Smooth muscle cell (in vitro differentiated cells): Measurements from ENCODE around the gene GALM. TPM values are rescaled to one million over a fixed set of nuclear protein-coding genes. Genes with fewer than 3 reads are reported as not detected.

Source experiments
- DNase-seq: peaks from one replicate; lab custom pipeline; 2025; ENCODE audit not compliant: unreplicated experiment; lab: John Stamatoyannopoulos, UW
- H2AFZ ChIP-seq: fragments of 200-600 bp; sonication (generic); 2 replicates; pipeline ENCODE4 v1.6.0; 2016; ENCODE audit warnings: antibody characterized with exemption, low read depth, mild to moderate bottlenecking
- H3F3A ChIP-seq: fragments of 200-600 bp; sonication (generic); 2 replicates; pipeline ENCODE4 v1.6.0; 2017; ENCODE audit warnings: antibody characterized with exemption, low read depth
- H3K27ac ChIP-seq: fragments of 200-600 bp; sonication (generic); 2 replicates; pipeline ENCODE4 v1.5.1; 2016; ENCODE audit warnings: low read depth, mild to moderate bottlenecking
- H3K27me3 ChIP-seq: fragments of 200-600 bp; sonication (generic); 2 replicates; pipeline ENCODE4 v1.6.1; 2016; ENCODE audit warnings: low read depth, mild to moderate bottlenecking
- H3K36me3 ChIP-seq: fragments of 200-600 bp; sonication (generic); 2 replicates; pipeline ENCODE4 v1.5.1; 2016; ENCODE audit warnings: low read depth
- H3K4me1 ChIP-seq: fragments of 200-600 bp; sonication (generic); 2 replicates; pipeline ENCODE4 v1.5.1; 2016; ENCODE audit warnings: low read depth
- H3K4me2 ChIP-seq: fragments of 200-600 bp; sonication (generic); 2 replicates; pipeline ENCODE4 v1.6.0; 2016; ENCODE audit warnings: mild to moderate bottlenecking
- H3K4me3 ChIP-seq: fragments of 200-600 bp; sonication (generic); 2 replicates; pipeline ENCODE4 v1.5.1; 2016; ENCODE audit warnings: mild to moderate bottlenecking
- H3K79me2 ChIP-seq: fragments of 200-600 bp; sonication (generic); 2 replicates; pipeline ENCODE4 v1.6.0; 2016; ENCODE audit warnings: low read depth, mild to moderate bottlenecking
- H3K9ac ChIP-seq: fragments of 200-600 bp; sonication (generic); 2 replicates; pipeline ENCODE4 v1.6.0; 2016; ENCODE audit warnings: low read depth
- H3K9me3 ChIP-seq: fragments of 200-600 bp; sonication (generic); replicated peaks from 2 replicates; pipeline ENCODE4 v1.5.1; 2016; ENCODE audit warnings: low read depth
- H4K20me1 ChIP-seq: fragments of 200-600 bp; sonication (generic); 2 replicates; pipeline ENCODE4 v1.6.0; 2016; ENCODE audit warnings: low read depth
- WGBS: methylation state at CpG from one replicate; pipeline ENCODE4 v1.1.7; 2016; ENCODE audit warnings: low lambda C conversion rate; 5-methylcytosine and 5-hydroxymethylcytosine counted together
- polyA plus RNA-seq: library from polyadenylated mRNA; unstranded; fragments of >200 nt; fragmentation: Nextera tagmentation; extraction: Ambion mirVana; gene quantifications from 2 replicates; pipeline ENCODE4 v1.2.1, GENCODE V29; 2016
- total RNA-seq: library from RNA; depleted of rRNA; stranded (reverse); fragments of >200 nt; gene quantifications from 2 replicates; pipeline ENCODE4 v1.2.3, GENCODE V29; 2014
- TF ChIP-seq, protein P1 (sequence below): fragments of 200-600 bp; sonication (generic); IDR thresholded peaks from 2 replicates; pipeline ENCODE4 v1.5.1; 2017; ENCODE audit warnings: borderline replicate concordance, mild to moderate bottlenecking, antibody characterized with exemption; ENCODE audit not compliant: insufficient read depth, poor library complexity, severe bottlenecking

Gene GALM
- total and polyA plus RNA-seq, 2 experiments from 2014 or later, result 13.1 to 18.9 TPM

- Histone ChIP-seq H3K4me2 (no peak overlapping the region), H3K27ac (no peak overlapping the region), H3K9me3 (no peaks in the 10 kb centered on the region), H3K9ac (no peak overlapping the region), H3K36me3 (no peaks in the 10 kb centered on the region), H3K27me3 (no peaks in the 10 kb centered on the region), H4K20me1 (no peaks in the 10 kb centered on the region), H3F3A (no peaks in the 10 kb centered on the region), H2AFZ (no peak overlapping the region), H3K4me1 (no peaks in the 10 kb centered on the region), H3K4me3 (no peak overlapping the region), H3K79me2 (no peaks in the 10 kb centered on the region)
- WGBS, result 93% methylated on average over 5 of the region's 7 CpGs
- TF ChIP-seq, protein P1, sequence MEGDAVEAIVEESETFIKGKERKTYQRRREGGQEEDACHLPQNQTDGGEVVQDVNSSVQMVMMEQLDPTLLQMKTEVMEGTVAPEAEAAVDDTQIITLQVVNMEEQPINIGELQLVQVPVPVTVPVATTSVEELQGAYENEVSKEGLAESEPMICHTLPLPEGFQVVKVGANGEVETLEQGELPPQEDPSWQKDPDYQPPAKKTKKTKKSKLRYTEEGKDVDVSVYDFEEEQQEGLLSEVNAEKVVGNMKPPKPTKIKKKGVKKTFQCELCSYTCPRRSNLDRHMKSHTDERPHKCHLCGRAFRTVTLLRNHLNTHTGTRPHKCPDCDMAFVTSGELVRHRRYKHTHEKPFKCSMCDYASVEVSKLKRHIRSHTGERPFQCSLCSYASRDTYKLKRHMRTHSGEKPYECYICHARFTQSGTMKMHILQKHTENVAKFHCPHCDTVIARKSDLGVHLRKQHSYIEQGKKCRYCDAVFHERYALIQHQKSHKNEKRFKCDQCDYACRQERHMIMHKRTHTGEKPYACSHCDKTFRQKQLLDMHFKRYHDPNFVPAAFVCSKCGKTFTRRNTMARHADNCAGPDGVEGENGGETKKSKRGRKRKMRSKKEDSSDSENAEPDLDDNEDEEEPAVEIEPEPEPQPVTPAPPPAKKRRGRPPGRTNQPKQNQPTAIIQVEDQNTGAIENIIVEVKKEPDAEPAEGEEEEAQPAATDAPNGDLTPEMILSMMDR, result no peak
- DNase-seq, result no peak
These were observed 17.7 kb upstream of the GALM start for GRCh38 chr2:38648107-38648761.

DNA sequence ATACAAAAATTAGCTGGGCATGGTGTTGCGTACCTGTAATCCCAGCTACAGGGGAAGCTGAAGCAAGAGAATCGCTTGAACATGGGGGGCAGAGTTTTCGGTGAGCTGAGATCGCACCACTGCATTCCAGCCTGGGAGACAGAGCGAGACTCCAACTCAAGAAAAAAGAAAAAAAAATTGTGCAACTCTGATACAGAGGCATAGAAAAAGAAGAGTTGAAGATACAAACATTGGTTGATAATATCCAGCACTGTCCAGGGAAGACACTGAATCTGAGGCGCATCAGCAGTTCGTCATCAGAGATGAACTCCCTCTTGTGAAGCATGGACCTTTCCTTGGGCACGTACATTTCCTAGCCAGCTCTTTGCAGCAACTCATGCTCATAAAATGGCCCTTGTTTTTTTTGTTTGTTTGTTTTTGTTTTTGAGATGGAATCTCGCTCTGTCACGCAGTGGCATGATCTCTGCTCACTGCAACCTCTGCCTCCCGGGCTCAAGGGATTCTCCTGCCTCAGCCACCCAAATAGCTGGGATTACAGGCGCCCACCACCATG is 16.7 kb upstream of the GALM start:
- Histone ChIP-seq H3F3A (no peaks in the 10 kb centered on the region), H4K20me1 (no peaks in the 10 kb centered on the region), H3K4me3 (no peak overlapping the region), H3K4me2 (no peak overlapping the region), H3K9me3 (no peaks in the 10 kb centered on the region), H3K36me3 (no peaks in the 10 kb centered on the region), H3K9ac (no peak overlapping the region), H3K27me3 (no peaks in the 10 kb centered on the region), H3K79me2 (no peaks in the 10 kb centered on the region), H3K27ac (no peak overlapping the region), H2AFZ (no peak overlapping the region), H3K4me1 (no peaks in the 10 kb centered on the region)
- 84% methylated on average over 12 of the region's 12 CpGs for WGBS
- no peak for DNase-seq
- TF ChIP-seq, protein P1, result no peak

DNA sequence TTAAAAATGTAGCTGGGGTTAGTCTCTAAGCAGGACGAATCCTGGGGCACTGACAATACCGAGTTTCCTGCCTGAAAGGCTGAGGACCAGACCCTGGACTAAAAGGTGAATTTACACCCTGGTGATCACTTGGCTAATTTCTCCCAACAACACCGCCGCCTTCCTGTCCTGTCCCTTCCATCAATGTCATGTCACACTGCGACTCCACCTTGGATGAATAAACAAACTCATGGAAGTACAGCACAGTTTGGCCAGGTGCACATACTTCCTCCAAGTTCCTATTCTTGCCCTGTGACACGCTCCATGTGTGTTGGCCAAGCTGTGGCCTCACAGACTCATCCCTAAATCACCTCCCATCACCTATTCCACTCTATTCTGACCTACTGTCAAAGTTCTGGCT is 15.9 kb upstream of the GALM start:
- TF ChIP-seq, protein P1, result no peak
- H3K9ac ChIP-seq, result no peak overlapping the region
- H2AFZ ChIP-seq, result no peak overlapping the region
- no peaks in the 10 kb centered on the region for H4K20me1 ChIP-seq
- H3F3A ChIP-seq, result no peaks in the 10 kb centered on the region
- H3K4me1 ChIP-seq, result no peaks in the 10 kb centered on the region
- no peak overlapping the region for H3K4me2 ChIP-seq
- no peaks in the 10 kb centered on the region for H3K27me3 ChIP-seq
- H3K79me2 ChIP-seq, result no peaks in the 10 kb centered on the region
- no peak overlapping the region for H3K27ac ChIP-seq
- H3K9me3 ChIP-seq, result no peaks in the 10 kb centered on the region
- WGBS, result 89% methylated on average over 6 of the region's 6 CpGs
- H3K36me3 ChIP-seq, result no peaks in the 10 kb centered on the region
- no peak for DNase-seq
- no peak overlapping the region for H3K4me3 ChIP-seq

- Histone ChIP-seq H3K4me1 (no peaks in the 10 kb centered on the region), H4K20me1 (no peaks in the 10 kb centered on the region), H3K9ac (no peak overlapping the region), H3K9me3 (no peaks in the 10 kb centered on the region), H3K27me3 (no peaks in the 10 kb centered on the region), H3K27ac (no peak overlapping the region), H3F3A (no peaks in the 10 kb centered on the region), H3K79me2 (no peaks in the 10 kb centered on the region), H3K4me3 (no peak overlapping the region), H3K36me3 (no peaks in the 10 kb centered on the region), H2AFZ (no peak overlapping the region), H3K4me2 (no peak overlapping the region)
- WGBS, result 85% methylated on average over 2 of the region's 2 CpGs
- DNase-seq, result no peak
- TF ChIP-seq, protein P1, result no peak
These were observed 15.2 kb upstream of the GALM start for GRCh38 chr2:38650717-38651116.
